ENCODE measurements around the gene GABBR1.

The GABBR1 gene

DNA sequence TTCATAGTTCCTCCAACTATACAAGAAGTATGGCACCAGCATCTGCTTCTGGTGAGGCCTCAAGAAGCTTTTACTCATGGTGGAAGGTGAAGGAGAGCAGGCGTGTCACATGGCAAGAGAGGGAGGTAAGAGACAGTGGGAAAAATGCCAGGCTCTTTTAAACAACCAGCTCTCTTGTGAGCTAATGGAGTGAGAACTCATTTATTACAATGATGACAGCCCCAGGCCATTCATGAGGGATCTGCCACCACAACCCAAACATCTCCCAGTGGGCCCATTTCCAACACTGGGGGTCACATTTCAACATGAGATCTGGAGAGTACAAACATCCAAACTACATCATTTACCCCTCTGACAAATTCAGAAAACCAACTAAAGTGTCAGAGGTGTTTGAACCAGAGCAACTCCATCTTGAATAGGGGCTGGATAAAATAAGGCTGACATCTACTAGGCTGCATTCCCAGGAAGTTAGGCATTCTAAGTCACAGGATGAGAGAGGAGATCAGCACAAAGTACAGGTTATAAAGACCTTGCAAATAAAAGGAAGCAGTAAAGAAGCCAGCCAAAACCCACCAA lies 71.3 kb downstream of the GABBR1 start:
- no peak for DNase-seq

- no peak for DNase-seq
Observed at GRCh38 chr6:29561091-29561490, 71.9 kb downstream of the GABBR1 start.

- no peak for DNase-seq
Observed at GRCh38 chr6:29559524-29560287, 73.3 kb downstream of the GABBR1 start, which contains the start of gene UBD. UBD (minus strand) TSS chr6:29559732; CDS start chr6:29559701, 31 bp downstream.

DNA sequence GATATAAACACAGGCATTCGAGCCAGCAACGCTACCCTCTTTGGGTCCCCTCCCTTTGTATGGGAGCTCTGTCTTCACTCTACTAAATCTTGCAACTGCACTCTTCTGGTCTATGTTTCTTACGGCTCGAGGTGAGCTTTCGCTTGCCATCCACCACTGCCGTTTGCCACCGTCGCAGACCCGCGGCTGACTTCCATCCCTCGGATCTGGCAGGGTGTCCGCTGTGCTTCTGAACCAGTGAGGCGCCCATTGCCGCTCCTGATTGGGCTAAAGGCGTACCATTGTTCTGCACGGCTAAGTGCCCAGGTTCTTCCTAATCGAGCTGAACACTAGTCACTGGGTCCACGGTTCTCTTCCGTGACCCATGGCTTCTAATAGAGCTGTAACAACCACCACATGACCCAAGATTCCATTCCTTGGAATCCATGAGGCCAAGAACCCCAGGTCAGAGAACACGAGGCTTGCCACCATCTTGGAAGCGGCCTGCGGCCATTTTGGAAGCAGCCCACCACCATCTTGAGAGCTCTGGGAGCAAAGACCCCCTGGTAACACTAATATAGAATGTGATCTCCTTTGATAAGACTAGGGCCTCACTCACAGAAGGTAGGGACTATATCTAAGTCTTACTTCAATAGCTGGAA lies 74.4 kb downstream of the GABBR1 start:
- DNase-seq: no peak

- no peak for DNase-seq
Observed at GRCh38 chr6:29557320-29557719, 75.7 kb downstream of the GABBR1 start.

DNA sequence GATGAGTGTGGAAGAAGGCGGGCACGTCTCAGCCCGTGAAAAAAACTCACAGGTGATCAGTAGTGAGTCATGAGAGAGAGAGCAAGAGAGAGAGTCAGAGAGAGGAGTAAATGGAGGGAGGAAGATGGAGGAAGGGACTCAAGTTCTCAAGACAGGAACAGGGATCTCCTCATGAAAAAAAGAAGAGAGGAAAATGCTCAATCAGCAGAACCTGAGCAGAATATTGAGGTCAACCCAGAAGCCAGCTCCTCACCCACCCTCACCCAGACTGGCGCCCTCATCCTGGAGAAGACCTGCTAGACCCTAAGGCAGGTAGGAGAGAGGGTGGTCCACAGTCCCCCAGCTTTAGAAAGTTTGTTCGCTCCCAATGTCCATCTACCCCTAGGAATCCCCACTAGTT lies 78.2 kb downstream of the GABBR1 start:
- no peak for DNase-seq

GRCh38 chr6:29553268-29554057 lies 79.5 kb downstream of the GABBR1 start:
- DNase-seq: no peak

DNA sequence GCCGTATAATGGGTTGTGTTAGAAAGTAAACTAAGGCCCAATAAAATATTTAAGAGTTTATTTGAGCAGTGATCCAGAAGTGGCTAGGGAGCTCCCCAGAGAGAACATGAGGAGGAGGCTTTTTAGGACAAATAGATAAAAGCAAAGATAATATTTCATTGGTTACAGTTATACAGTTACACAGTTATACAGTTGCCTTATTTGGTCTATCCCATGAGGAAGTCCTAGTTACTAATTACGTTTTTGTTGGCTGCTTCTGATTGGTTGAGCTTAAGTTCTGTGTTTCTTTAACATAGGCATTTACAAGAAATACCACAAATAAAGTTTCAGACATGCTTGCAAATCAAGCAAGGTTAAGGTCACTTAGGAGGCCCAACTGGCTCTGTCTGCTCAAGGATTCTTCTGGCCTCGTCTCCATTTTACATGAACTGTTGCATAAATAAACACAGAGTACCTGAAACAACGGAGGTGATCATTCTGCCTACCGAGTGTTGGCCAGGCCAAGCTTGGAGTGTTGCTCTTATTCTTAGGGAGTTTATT lies 80.4 kb downstream of the GABBR1 start:
- DNase-seq: no peak

DNA sequence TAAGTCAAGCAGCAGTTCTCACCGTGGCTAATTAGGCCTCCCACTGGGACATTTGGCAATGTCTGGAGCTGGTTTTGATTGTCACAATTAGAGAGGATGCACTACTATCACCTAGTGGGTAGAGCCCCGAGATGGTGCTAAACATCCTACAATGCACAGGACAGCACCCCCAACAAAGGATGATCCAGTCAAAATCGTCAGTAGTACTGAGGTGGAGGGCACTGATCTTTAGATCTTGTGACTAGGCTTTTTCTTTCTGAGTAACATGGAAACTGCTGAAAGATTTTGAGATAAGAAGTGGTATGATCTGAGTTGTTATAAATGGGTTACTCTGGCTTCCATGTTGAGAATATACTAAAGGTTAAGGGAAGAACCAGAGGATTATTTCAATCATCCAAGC lies 85.4 kb downstream of the GABBR1 start:
- no peak for DNase-seq

DNA sequence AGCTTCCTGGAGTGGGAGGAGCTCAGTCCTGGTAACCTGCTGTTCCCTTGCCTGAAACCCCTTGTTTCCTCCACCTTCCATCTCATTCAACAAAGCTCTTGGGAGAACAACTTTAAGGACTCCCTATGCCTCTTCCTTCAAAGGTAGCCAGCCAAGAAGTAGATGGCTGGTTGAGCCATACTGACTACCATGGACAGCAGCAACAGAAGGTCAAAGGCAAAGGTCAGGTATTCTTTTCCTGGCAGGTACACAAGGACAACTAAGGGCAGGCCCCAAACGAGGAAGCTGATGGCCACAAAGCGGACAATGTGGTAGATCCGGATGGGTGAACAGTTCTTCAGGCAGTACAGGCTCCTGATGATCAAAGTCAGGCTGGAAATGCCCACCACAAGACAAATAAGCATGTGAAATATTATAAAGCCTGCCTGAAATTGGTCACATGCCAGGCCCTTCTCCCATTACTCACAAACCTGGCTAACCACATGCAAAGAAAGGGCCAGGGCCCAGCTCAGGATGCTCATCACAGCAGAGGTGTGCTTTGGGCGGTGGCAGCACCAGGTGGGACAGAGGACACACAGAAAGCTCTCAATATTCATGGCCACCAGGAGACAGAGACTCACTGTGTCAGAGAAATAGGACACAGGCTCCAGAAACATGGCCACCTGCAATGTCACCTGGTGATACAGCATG lies 95.1 kb downstream of the GABBR1 start:
- DNase-seq: no peak

GRCh38 chr6:29532320-29532951 lies 100.5 kb downstream of the GABBR1 start:
- no peak for DNase-seq

- DNase-seq: no peak
Observed at GRCh38 chr6:29531668-29532067, 101.3 kb downstream of the GABBR1 start.

- DNase-seq: no peak
Observed at GRCh38 chr6:29530671-29531310, 102.2 kb downstream of the GABBR1 start.

GRCh38 chr6:29529956-29530355 lies 103.0 kb downstream of the GABBR1 start:
- no peak for DNase-seq

DNA sequence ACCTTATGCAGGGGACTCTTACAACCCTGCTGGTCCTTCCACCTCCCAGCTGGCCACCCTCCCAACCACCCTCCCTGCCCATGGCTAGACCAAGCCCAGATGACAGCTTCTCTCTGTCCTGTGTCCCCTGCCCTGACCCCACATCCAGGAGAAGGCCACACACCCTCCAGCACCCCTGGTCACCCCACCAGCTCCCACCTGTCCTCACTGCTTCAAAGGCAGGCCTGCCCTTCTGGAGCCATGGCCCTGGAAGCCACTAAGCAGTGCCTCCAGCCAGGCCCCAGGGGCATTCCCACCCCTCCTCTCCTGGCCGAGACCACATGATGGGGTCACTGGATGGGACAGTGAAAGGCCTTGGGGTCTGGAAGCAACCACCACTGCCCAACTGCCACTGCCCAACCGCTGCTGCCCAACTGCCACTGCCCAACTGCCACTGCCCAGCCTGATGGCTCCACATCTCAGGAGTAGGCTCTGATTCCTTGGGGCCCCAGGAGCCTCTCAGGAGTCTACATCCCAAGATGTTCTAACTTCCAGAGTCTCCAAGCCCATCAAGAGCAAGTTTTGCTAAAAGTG lies 103.9 kb downstream of the GABBR1 start:
- no peak for DNase-seq

GRCh38 chr6:29528300-29528931 lies 104.6 kb downstream of the GABBR1 start:
- DNase-seq: no peak

- no peak for DNase-seq
Observed at GRCh38 chr6:29527564-29527963, 105.4 kb downstream of the GABBR1 start.

DNA sequence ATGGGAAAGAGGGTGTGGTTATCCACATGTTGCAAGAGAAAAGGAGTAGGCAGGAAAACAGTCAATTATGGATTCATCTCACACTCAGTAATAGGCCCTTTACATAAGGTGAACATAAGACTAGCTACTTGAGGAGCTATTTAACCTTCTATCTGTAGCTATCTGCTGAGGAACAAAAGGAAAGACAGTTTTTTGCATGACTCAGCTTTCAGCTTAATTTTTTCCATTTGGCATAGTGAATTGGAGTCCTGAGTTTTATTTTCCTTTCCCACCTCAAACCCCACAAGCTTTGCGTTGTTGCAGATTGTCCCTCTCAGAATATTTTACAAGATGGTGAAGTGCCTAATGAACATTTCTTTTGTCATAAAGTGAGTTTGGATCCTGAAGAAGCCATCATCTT lies 105.9 kb downstream of the GABBR1 start:
- no peak for DNase-seq

GRCh38 chr6:29525311-29525639 lies 107.7 kb downstream of the GABBR1 start:
- DNase-seq: no peak

DNA sequence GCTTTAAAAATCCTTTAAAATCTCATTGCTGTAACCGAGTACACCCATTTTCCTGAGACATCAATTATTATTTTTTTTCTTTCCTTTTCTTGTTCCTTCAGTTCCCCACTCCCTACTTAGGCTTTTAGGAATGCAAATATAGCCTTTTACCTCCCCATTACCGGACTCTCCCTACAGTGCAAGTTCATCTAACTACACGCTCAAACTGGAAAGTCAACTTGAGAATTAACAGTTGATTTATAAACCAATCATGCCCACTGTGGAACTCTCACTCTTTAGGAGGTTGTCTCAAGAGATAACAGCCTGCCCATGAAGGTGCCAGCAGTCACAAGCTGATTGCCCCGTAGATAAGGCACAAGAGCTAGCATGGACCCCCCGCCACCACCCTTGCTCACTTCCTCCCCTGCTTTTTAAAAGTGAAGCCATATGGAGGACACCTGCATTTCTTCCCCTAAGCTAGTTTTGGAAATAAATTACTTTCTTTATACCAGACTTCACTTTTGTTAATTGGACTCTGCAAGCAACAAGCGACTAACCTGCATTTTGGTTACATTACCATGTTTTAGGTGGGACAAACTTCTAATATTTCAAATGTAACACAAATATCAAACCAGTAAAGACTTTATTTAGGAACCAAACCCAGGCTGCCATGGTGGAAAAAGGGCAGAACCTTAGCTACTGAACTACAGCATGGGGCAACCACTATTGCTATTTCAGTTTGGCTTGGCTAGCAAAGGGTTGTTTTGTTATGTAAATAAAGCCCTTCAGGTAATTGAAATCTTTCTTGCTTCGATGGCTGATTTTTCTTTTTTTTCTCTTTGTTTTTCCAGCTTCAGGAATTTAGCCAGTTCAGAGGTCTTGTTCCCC lies 108.3 kb downstream of the GABBR1 start:
- no peak for DNase-seq
